Kidney tubule cell (primary cell): ENCODE data around the gene OR10G2.
A peak's percentile ranks its signal among the peaks of the same experiment; 100 is the strongest.
"Not testable (repeated sequence)": the region's sequence is repeated elsewhere in the genome, so short reads cannot be mapped to it uniquely, and the experiment has no call there.

ENCODE experiments used
- DNase-seq: peaks from one replicate; pipeline ENCODE4 v3.0.0-alpha.2; 2018; ENCODE audit warnings: low spot score

OR10G2 gene

GRCh38 chr14:21634840-21635239 is at the start of gene OR10G2:
Gene OR10G2, minus strand, starts transcription at chr14:21634940. Its CDS starts 98 bp downstream, at chr14:21634842.
- no peak for DNase-seq

- peak; percentile 15 for DNase-seq
These were observed 45.3 kb upstream of the OR10G2 start for GRCh38 chr14:21680072-21680471.

- DNase-seq, result no peak
These were observed 40.8 kb upstream of the OR10G2 start for GRCh38 chr14:21675566-21675965.

GRCh38 chr14:21673718-21674117 is 39.0 kb upstream of the OR10G2 start, which contains the start of gene OR4E1:
Gene OR4E1, minus strand, starts transcription at chr14:21673818. Its CDS starts 2,883 bp downstream, at chr14:21670935.
- DNase-seq, result no peak

- DNase-seq, result no peak
These were observed 37.4 kb upstream of the OR10G2 start for GRCh38 chr14:21672116-21672515.

- DNase-seq, result no peak
These were observed 36.6 kb upstream of the OR10G2 start for GRCh38 chr14:21671371-21671770.

GRCh38 chr14:21669284-21669683 is 34.5 kb upstream of the OR10G2 start:
- no peak for DNase-seq

GRCh38 chr14:21668377-21668776 is 33.6 kb upstream of the OR10G2 start:
- peak; percentile 4 for DNase-seq

GRCh38 chr14:21656980-21657379 is 22.2 kb upstream of the OR10G2 start:
- no peak for DNase-seq

GRCh38 chr14:21654215-21654614 is 19.5 kb upstream of the OR10G2 start:
- DNase-seq, result no peak

- no peak for DNase-seq
These were observed 18.7 kb upstream of the OR10G2 start, which contains the start of gene OR4E2 for GRCh38 chr14:21653331-21653885. Gene OR4E2, plus strand, starts transcription at chr14:21653835. Its CDS starts 11,248 bp downstream, at chr14:21665083.

- no peak for DNase-seq
These were observed 17.6 kb upstream of the OR10G2 start for GRCh38 chr14:21652209-21652808.

GRCh38 chr14:21647380-21647779 is 12.6 kb upstream of the OR10G2 start:
- DNase-seq, result no peak

GRCh38 chr14:21643407-21643806 is 8.7 kb upstream of the OR10G2 start:
- DNase-seq, result no peak

GRCh38 chr14:21642683-21643082 is 7.9 kb upstream of the OR10G2 start:
- DNase-seq, result no peak

GRCh38 chr14:21631084-21631483 is 3.7 kb downstream of the OR10G2 start:
- peak; percentile 29 for DNase-seq

- DNase-seq, result not testable (repeated sequence)
These were observed 4.2 kb downstream of the OR10G2 start for GRCh38 chr14:21630503-21630902.

GRCh38 chr14:21626491-21627230 is 8.1 kb downstream of the OR10G2 start:
- peak; percentile 61 for DNase-seq

- no peak for DNase-seq
These were observed 17.1 kb downstream of the OR10G2 start for GRCh38 chr14:21617614-21618013.

- DNase-seq, result no peak
These were observed 20.5 kb downstream of the OR10G2 start for GRCh38 chr14:21614240-21614639.

- DNase-seq, result no peak
These were observed 22.4 kb downstream of the OR10G2 start for GRCh38 chr14:21612324-21612723.

- not testable (repeated sequence) for DNase-seq
These were observed 32.6 kb downstream of the OR10G2 start for GRCh38 chr14:21602181-21602580.

GRCh38 chr14:21589317-21589716 is 45.4 kb downstream of the OR10G2 start:
- DNase-seq, result peak; percentile 42
